GM19455 (cell line): ENCODE data around the gene ACAD9.
"Not testable (repeated sequence)": the region's sequence is repeated elsewhere in the genome, so short reads cannot be mapped to it uniquely, and the experiment has no call there.

Experiments
- ATAC-seq: cut with Tn5 transposase; IDR thresholded peaks from one replicate; pipeline ENCODE4 v1.9.1; 2021; ENCODE audit not compliant: unreplicated experiment

The ACAD9 gene

GRCh38 chr3:128859630-128860029 lies 19.8 kb upstream of the ACAD9 start:
- no peak for ATAC-seq

- ATAC-seq = no peak
Observed at GRCh38 chr3:128861491-128861890, 17.9 kb upstream of the ACAD9 start.

GRCh38 chr3:128863560-128863959 lies 15.9 kb upstream of the ACAD9 start:
- no peak for ATAC-seq

GRCh38 chr3:128864351-128864811 lies 15.0 kb upstream of the ACAD9 start:
- no peak for ATAC-seq

- not testable (repeated sequence) for ATAC-seq
Observed at GRCh38 chr3:128864849-128865804, 14.3 kb upstream of the ACAD9 start.

- ATAC-seq = no peak
Observed at GRCh38 chr3:128867200-128868125, 12.0 kb upstream of the ACAD9 start.

GRCh38 chr3:128870347-128870746 lies 9.1 kb upstream of the ACAD9 start:
- no peak for ATAC-seq

GRCh38 chr3:128872282-128872681 lies 7.1 kb upstream of the ACAD9 start:
- no peak for ATAC-seq

- no peak for ATAC-seq
Observed at GRCh38 chr3:128872744-128873143, 6.7 kb upstream of the ACAD9 start.

GRCh38 chr3:128873244-128874022 lies 6.0 kb upstream of the ACAD9 start:
- ATAC-seq = no peak

- no peak for ATAC-seq
Observed at GRCh38 chr3:128874481-128875180, 4.8 kb upstream of the ACAD9 start.

GRCh38 chr3:128875556-128876120 lies 3.8 kb upstream of the ACAD9 start:
- no peak for ATAC-seq

GRCh38 chr3:128878011-128878457 lies 1.4 kb upstream of the ACAD9 start:
- no peak for ATAC-seq

GRCh38 chr3:128878556-128879124 lies 780 bp upstream of the ACAD9 start:
- ATAC-seq = peak; percentile 13

GRCh38 chr3:128879991-128880390 lies 571 bp downstream of the ACAD9 start:
- no peak for ATAC-seq

GRCh38 chr3:128880455-128880854 lies 1.0 kb downstream of the ACAD9 start:
- not testable (repeated sequence) for ATAC-seq

GRCh38 chr3:128881576-128881975 lies 2.2 kb downstream of the ACAD9 start:
- no peak for ATAC-seq

GRCh38 chr3:128882719-128883118 lies 3.3 kb downstream of the ACAD9 start:
- ATAC-seq = no peak

GRCh38 chr3:128884992-128885391 lies 5.6 kb downstream of the ACAD9 start:
- ATAC-seq = no peak
